ENCODE results near the gene GRM6. TPM values are rescaled to one million over a fixed set of nuclear protein-coding genes. Genes with fewer than 3 reads are reported as not detected.

Gene GRM6
- 1 to 10 TPM in 2 of 4 donors, under 1 TPM in 2; 0.49 to 1.4 (median 0.82) TPM for polyA plus RNA-seq (ENCODE audit: insufficient read length in 4 of 4)

DNA sequence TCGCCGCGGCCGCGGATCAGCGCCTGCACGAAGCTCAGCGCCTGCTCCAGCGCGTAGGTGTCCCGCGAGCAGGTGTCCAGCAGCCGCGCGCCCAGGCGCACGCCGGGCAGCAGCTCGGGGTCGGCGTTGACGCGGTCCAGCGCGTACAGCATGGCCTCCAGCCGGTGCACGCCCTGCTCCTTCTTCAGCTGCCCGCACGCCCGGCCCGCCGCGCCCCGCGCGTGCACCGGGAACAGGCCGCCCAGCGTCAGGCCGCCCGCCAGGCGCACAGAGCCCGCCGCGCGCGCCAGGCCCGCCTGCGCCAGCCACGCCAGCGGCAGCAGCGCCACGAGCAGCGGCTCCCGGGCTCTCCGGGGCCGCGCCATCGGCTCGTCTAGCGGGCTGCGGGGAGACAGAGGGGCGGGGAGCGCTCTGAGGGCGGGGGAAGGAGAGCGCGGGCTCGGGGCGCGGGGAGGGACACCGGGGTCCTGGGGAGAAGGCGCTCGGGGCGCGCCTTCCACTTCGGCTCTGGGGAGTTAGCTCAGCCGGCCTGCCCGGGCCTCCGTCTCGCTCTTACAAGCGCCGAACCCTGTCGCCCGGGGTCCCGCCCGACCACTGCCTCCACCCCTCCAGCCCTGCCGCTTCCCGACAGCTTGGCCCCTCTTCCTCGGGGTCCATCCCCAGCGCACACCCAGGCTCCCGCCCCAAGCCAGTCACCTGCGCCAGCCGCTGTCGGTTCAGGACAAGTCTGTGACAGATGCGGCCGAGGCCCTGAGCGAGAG lies at the start of gene GRM6:
GRM6 (minus strand) TSS at position 741 of the 761 bp plus-strand sequence; CDS start at position 365, 376 bp downstream.
- DNase-seq (ENCODE audit: low read depth in 4 of 4, low spot score in 3 of 4): no peak

DNA sequence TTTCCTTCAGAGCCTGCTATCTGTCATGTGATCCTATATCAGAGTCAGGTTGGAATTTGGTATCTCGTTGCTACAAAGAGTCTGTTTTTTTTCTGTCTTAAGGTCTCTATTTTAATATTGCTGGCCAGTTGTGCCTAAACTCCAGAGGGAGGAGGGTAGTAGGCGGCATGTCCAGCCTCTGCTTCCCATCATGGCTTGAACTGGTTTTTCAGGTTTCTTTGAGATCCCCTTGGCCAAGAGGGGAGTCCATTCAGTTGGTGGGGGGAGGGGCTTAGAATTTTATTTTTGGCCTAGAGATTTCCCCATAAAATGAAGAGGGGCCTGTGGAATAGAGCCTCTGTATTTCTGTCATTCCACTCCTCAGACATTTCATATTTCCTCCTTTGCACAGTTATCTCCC lies 49.6 kb upstream of the GRM6 start:
- DNase-seq (ENCODE audit: low read depth in 4 of 4, low spot score in 3 of 4): no peak

DNA sequence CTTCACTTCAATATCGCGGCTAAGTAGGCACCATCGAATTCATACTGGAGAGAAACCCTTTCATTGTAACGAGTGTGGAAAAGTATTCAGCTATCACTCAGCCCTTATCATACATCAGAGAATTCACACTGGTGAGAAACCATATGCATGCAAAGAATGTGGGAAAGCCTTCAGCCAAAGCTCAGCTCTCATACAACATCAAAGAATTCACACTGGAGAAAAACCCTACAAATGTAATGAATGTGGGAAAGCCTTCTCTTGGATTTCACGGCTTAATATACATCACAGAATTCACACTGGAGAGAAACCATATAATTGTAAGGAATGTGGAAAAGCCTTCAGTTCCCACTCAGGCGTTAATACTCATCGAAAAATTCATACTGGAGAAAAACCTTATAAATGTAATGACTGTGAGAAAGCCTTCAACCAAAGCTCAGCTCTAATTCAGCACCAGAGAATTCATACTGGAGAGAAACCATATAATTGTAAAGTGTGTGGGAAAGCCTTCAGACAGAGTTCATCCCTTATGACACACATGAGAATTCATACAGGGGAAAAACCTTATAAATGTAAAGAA lies 38.0 kb upstream of the GRM6 start:
- DNase-seq (ENCODE audit: low read depth in 4 of 4, low spot score in 3 of 4): no peak

DNA sequence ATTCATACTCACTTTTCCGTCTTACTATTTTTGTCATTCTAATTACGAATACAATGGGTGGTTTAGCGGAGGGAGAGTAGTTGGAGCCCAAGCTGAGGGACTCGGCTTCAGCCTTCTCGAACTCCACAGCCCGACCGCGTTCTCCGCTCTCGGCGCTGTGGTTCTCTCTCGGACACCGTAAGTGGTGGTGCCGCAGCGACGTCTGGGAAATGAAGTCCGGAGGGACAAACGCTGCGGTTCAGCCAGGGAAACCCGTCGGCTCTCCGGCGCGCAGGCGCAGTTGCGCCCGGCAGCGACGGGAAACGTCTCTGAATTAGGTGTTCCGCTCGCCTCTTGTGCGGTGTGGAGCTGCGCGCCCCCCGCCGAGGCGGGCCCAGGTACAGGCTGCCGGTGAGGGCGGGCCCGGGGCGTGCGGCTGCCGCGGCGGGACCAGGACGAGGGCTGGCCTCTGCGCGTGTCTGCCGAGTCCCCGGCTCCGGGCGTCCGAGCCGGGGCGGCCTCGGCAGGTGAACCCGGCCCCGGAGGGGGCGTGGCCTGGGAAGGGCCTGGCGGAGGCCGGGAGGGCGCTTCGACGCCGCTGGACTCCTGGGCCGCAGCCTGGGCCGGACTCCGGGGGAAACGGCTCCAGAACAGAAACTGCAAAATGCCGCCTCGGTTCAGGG lies 28.5 kb upstream of the GRM6 start, which contains the start of gene ZNF879:
ZNF879 (plus strand) TSS at position 277 of the 662 bp plus-strand sequence. CDS start 1,201 bp downstream, outside the sequence.
- peak; percentile 91 to 96 (median 94) for DNase-seq (ENCODE audit: low read depth in 4 of 4, low spot score in 3 of 4)

- no peak for DNase-seq (ENCODE audit: low read depth in 4 of 4, low spot score in 3 of 4)
These were observed 13.5 kb upstream of the GRM6 start for GRCh38 chr5:179008667-179009066.

DNA sequence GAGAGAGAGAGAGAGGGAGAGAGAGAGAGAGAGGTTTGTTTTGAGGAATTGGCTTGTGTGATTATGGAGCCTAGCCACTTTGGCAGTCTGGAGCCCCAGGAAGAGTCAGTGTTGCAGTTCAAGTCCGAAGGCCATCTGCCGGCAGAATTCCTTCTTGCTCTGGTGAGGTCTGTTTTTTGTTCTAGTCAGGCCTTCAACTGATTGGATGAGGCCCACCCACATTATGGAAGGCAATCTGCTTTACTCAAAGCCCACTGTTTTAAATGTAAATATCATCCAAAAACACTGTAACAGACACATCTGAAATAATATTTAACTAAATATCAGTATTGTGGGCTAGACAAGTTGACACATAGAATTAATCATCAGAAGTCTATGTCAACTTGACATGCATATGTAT lies 11.4 kb upstream of the GRM6 start:
- no peak for DNase-seq (ENCODE audit: low read depth in 4 of 4, low spot score in 3 of 4)

GRCh38 chr5:178998441-178998840 lies 3.3 kb upstream of the GRM6 start:
- DNase-seq (ENCODE audit: low read depth in 4 of 4, low spot score in 3 of 4): no peak

- DNase-seq (ENCODE audit: low read depth in 4 of 4, low spot score in 3 of 4): no peak
These were observed 2.1 kb upstream of the GRM6 start for GRCh38 chr5:178997191-178997590.

DNA sequence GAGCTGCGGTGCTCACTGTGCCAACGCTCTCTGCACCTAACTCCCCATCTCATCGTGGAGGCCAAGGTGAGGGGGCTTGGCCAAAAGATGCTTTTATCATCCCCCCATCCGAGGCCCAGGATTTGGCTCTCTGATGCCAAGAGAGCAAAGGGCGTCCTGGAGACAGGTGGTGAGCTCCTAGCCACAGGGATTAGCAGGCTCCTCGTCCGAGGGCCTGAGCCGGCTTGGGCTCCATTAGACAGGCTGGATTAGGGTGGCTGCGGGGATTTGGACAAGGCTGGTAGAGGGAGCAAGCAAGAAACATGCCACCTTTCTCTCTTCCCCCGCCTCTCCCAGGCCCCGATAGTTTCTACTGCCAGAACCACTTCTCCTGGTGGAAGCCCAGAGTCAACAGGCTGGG lies 1.0 kb upstream of the GRM6 start:
- DNase-seq (ENCODE audit: low read depth in 4 of 4, low spot score in 3 of 4): no peak

DNA sequence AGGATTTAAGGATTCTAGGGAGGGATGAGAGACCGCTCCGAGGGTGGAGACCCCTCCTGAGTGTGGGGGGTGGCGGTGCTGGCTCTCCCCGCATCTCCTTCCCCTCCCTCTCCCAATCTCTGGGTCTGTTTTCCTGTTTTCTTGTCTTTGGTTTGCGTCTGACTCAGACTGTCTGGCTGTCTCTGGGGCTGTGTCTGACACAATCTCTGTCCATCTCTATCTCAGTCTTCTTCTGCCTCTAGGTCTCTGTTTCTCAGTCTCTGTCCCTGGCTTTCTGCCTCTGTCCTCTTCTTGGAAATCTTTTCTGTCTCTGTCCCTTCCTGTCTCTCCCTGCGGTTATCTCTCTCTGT lies 196 bp upstream of the GRM6 start:
- no peak for DNase-seq (ENCODE audit: low read depth in 4 of 4, low spot score in 3 of 4)

DNA sequence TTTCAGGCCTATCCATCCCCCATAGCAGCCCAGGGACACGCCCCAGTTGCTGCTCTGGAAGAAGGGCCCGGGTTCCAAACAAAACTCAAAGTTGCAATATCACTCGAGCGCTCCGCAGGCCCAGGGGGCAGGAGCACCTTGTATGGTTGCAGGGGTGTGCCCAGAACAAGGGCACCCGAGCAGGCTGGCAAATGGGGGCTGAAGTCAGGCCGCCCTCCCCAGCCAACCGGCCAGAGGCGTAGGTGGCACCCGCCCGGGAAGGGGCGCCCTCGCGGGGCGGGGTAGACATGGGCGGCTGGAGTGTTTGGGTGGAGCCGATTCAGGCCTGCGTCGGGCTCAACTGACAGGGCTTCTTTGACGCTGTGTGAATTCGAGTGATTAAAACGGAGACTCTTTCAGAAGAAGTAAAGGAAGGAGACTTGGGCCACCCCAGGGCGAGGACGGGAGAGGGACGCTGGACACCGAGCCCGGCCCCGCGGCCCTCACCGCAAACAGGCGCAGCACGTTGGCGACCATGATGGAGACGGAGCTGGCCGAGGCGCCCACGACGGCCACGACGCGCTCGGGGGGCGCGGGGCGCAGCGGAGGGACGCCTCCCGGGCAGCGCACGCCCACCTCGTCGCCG lies 1.1 kb downstream of the GRM6 start:
- DNase-seq (ENCODE audit: low read depth in 4 of 4, low spot score in 3 of 4): no peak

GRCh38 chr5:178993236-178993765 lies 1.8 kb downstream of the GRM6 start:
- DNase-seq (ENCODE audit: low read depth in 4 of 4, low spot score in 3 of 4): no peak

DNA sequence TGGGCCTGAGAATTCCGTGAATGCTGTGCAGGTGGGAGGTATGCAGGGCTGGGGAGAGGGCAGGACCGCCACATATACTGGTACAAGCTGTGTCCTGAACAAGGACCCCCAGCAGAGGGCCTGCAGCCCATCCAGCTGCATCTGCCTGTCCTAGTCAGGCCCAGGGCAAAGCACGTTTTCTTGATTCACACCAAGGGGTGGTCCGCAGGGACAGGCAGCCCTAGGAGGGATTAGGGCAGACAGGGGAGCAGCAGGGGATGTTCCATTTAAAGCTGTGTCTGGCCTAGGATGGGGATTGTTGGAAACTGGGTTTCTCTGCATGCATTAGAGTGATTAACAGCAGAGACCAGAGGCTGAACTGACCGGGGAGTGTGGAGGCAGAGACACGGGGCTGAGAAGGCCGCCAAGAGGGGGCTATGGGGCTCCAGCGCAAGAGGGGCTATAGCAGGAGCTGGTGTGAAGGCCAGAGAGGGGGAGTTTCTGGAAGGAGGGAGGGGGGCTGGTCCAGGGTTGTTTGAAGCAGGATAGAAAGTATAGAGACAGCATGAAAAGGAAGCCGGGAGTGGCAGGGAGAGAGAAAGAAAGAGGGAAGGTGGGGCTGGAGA lies 2.7 kb downstream of the GRM6 start:
- no peak for DNase-seq (ENCODE audit: low read depth in 4 of 4, low spot score in 3 of 4)

GRCh38 chr5:178991190-178992145 lies 3.7 kb downstream of the GRM6 start:
- no peak for DNase-seq (ENCODE audit: low read depth in 4 of 4, low spot score in 3 of 4)

GRCh38 chr5:178990491-178990890 lies 4.6 kb downstream of the GRM6 start:
- no peak for DNase-seq (ENCODE audit: low read depth in 4 of 4, low spot score in 3 of 4)

DNA sequence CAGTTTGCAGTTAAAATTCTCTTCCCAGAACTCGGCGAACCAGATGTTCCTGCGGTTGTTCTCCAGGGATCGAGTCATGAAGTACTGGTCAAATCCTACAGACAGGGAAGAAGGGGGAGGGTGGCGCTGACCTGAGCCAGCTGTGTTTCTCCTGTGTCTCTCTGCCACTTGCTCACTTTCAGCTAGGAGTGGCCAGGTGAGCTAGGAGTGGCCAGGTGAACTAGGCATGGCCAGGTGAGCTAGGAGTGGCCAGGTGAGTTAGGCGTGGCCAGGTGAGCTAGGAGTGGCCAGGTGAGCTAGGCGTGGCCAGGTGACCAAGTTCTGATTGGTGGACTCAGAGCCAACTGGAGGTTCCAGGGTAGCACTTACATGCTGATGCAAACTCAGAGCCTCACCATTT lies 5.8 kb downstream of the GRM6 start:
- no peak for DNase-seq (ENCODE audit: low read depth in 4 of 4, low spot score in 3 of 4)

DNA sequence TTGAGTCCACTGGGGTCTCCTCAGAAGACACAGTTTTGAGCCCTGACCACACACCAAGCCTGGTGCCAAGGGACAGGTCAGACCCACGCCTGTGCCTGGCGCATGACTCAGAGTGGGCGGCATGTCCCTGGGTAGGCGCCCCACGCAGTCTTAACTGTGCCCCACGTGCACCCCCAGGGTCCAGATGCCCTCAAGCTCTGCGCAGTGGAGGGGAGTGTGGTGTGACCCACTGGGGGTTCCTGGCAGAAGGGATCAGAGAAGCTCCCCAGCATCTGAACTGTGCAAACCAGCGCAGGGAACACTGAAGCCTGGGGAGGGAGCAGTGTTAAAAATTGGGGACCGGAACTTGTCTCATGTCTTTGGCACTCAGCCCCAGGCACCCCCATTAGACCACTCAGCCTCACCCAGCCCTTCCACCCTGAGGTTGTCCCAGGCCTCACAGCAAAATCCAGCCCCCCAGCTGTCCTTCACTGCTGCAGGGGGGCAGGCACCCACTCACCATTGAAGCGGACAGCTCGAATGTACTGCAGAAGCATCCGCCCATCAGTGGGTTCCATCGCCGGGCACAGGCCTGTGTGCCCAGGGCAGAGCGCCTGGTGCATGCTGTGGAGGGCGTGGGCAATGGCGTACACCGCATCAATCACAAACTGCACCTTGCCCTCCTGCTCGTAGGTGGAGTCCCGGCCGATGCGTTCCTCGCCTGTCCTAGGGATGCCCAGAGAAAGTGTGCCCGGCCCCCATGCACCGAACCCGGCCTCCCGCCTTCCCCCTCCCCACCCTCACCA lies 6.5 kb downstream of the GRM6 start:
- DNase-seq (ENCODE audit: low read depth in 4 of 4, low spot score in 3 of 4): no peak

DNA sequence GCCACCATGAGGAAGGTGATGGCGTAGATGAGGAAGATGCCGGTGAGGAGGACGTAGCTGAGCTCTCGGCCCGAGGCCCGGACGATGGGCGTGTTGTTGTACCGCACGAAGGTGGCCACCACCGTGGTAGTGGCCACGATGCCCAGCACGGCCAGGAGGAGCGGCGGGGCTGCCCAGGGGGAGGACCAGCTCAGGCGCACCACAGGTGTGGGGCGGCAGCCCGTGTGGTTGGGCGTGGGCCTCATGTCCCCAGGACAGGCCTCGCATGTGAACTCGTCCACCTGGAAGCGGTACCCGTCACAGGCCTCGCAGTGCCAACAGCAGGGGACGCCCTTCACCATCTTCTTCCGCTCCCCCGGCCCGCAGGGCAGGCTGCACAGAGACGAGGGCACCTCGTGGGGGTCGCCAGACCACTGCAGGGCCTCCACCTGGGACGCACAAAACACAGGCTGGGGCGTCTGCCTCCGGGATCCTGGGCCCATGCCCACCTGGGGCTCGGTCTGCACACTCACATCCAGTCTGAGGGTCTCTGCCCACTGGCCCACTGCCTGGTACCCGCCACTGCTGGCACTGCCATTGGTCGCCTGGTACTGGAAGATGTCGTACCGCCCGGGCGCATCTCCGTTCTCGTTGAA lies 8.7 kb downstream of the GRM6 start:
- no peak for DNase-seq (ENCODE audit: low read depth in 4 of 4, low spot score in 3 of 4)

All from left renal pelvis (tissue), 4 donors.